PC-9 (cell line): ENCODE results near the gene ITGB8. TPM values are rescaled to one million over a fixed set of nuclear protein-coding genes. Genes with fewer than 3 reads are reported as not detected.

Experiments used
- BruUV-seq: library from RNA; stranded (reverse); fragments of 400-500 nt; replicated peaks from 2 replicates; lab custom pipeline; 2021; lab: Mats Ljungman, UMichigan
- CTCF ChIA-PET: fragments of 300-600 bp; sonication (Branson Sonifier 250); formaldehyde crosslinking; loops from one replicate; lab custom pipeline; 2022; ENCODE audit warnings: antibody characterized with exemption; lab: Charles Lee
- POLR2A ChIA-PET: fragments of 300-600 bp; sonication (Branson Sonifier 250); formaldehyde crosslinking; loops from one replicate; lab custom pipeline; 2022; ENCODE audit warnings: antibody characterized with exemption; ENCODE audit not compliant: unreplicated experiment; lab: Charles Lee
- DNase-seq, 2 experiments: peaks; one replicate each; pipeline versions ENCODE4 v3.0.0 to v3.0.0-alpha.2; 2015 to 2022; ENCODE audit warnings: mixed read lengths in 1 of 2
- H2AFZ ChIP-seq: fragments of 200-600 bp; sonication (generic); 2 replicates; pipeline ENCODE4 v1.8.1; 2017; ENCODE audit warnings: antibody characterized with exemption
- H3F3A ChIP-seq: fragments of 200-600 bp; sonication (generic); 2 replicates; pipeline ENCODE4 v1.8.1; 2017; ENCODE audit warnings: antibody characterized with exemption, mild to moderate bottlenecking, low read depth; ENCODE audit not compliant: insufficient read depth
- H3K27ac ChIP-seq: fragments of 200-600 bp; sonication (generic); 2 replicates; pipeline ENCODE4 v1.6.1; 2016; ENCODE audit warnings: mixed run types
- H3K27me3 ChIP-seq: fragments of 200-600 bp; sonication (generic); 2 replicates; pipeline ENCODE4 v1.6.1; 2016; ENCODE audit warnings: low read depth, mixed run types; ENCODE audit not compliant: insufficient read depth
- H3K36me3 ChIP-seq: fragments of 200-600 bp; sonication (generic); 2 replicates; pipeline ENCODE4 v1.6.1; 2016; ENCODE audit warnings: low read depth, mixed run types
- H3K4me1 ChIP-seq: fragments of 200-600 bp; sonication (generic); replicated peaks from 2 replicates; pipeline ENCODE4 v1.6.1; 2016; ENCODE audit warnings: mixed run types; ENCODE audit not compliant: insufficient read depth
- H3K4me2 ChIP-seq: fragments of 200-600 bp; sonication (generic); 2 replicates; pipeline ENCODE4 v1.6.1; 2017; ENCODE audit warnings: mixed run types
- H3K4me3 ChIP-seq: fragments of 200-600 bp; sonication (generic); 2 replicates; pipeline ENCODE4 v1.6.1; 2016; ENCODE audit warnings: mixed run types
- H3K79me2 ChIP-seq: fragments of 200-600 bp; sonication (generic); 2 replicates; pipeline ENCODE4 v1.6.1; 2017; ENCODE audit warnings: low read depth, mixed run types
- H3K9me2 ChIP-seq: fragments of 200-600 bp; sonication (generic); 2 replicates; pipeline ENCODE4 v1.8.1; 2017; ENCODE audit warnings: mild to moderate bottlenecking; ENCODE audit not compliant: insufficient read depth
- H3K9me3 ChIP-seq: fragments of 200-600 bp; sonication (generic); 2 replicates; pipeline ENCODE4 v1.8.1; 2016; ENCODE audit warnings: low read depth; ENCODE audit not compliant: insufficient read depth
- H4K20me1 ChIP-seq: fragments of 200-600 bp; sonication (generic); 2 replicates; pipeline ENCODE4 v1.8.1; 2017; ENCODE audit not compliant: insufficient read depth
- CTCF ChIP-seq: fragments of 200-600 bp; sonication (generic); conservative IDR thresholded peaks from 2 replicates; pipeline ENCODE4 v1.6.1; 2017; ENCODE audit warnings: mixed run types, antibody characterized with exemption, mild to moderate bottlenecking, moderate library complexity
- EZH2 ChIP-seq: fragments of 200-600 bp; sonication (generic); IDR thresholded peaks from 2 replicates; pipeline ENCODE4 v1.8.0; 2017; ENCODE audit warnings: antibody characterized with exemption, low read depth
- intact Hi-C: fragments of 100-400 bp; cut with micrococcal nuclease; formaldehyde crosslinking; loops from one replicate; pipeline ENCODE4 v1.10.0; 2022; ENCODE audit not compliant: unreplicated experiment
- total RNA-seq: library from RNA; stranded (reverse); gene quantifications from 2 replicates; pipeline ENCODE4 v1.2.3, GENCODE V29; 2021

The ITGB8 gene
- total RNA-seq, 1 experiment from 2014 or later = 20.1 TPM

GRCh38 chr7:20408467-20408826 lies 77.7 kb downstream of the ITGB8 start:
- H2AFZ ChIP-seq = no peak overlapping the region
- peaks cover 25% of the 10 kb centered on the region for H3F3A ChIP-seq
- H3K9me3 ChIP-seq = peaks cover 5% of the 10 kb centered on the region; the same call in 1 of the 2 replicates
- no TSS peak for BruUV-seq
- peak overlapping the region; percentile 56; the same call in 1 of the 2 replicates for H3K4me2 ChIP-seq
- ChIA-PET CTCF (interaction anchor here (0.6 to 1.3 kb wide), 3 partner anchors 41 to 660 kb away, joined by 3 to 8 read pairs (median 5); no protein-coding TSS in a partner anchor), POLR2A (interaction anchor here (1.1 kb wide), 1 partner anchor 78 kb away, joined by 10 read pairs; no protein-coding TSS in a partner anchor)
- no peak overlapping the region for H3K4me3 ChIP-seq
- TF ChIP-seq CTCF (no peak), EZH2 (no peak)
- peaks cover 2% of the 10 kb centered on the region; the same call in 1 of the 2 replicates for H3K9me2 ChIP-seq
- peak; percentile 16 to 76 for DNase-seq
- intact Hi-C loops = loop anchor here (1.0 to 5.0 kb wide), 3 partner anchors 55 to 661 kb away; partner anchors contain the start of gene MACC1
- H3K4me1 ChIP-seq = peaks cover 30% of the 10 kb centered on the region
- peak overlapping the region; percentile 72 for H3K27ac ChIP-seq
- H3K36me3 ChIP-seq = no peaks in the 10 kb centered on the region
- no peaks in the 10 kb centered on the region for H3K27me3 ChIP-seq
- no peaks in the 10 kb centered on the region for H4K20me1 ChIP-seq
- no peaks in the 10 kb centered on the region for H3K79me2 ChIP-seq

- DNase-seq = no peak
- no peaks in the 10 kb centered on the region for H3K36me3 ChIP-seq
- H2AFZ ChIP-seq = no peak overlapping the region
- peaks cover 25% of the 10 kb centered on the region for H3F3A ChIP-seq
- H3K9me3 ChIP-seq = peaks cover 5% of the 10 kb centered on the region; the same call in 1 of the 2 replicates
- no peak for TF ChIP-seq CTCF
- TF ChIP-seq EZH2 = no peak
- no peak overlapping the region for H3K4me2 ChIP-seq
- H3K79me2 ChIP-seq = no peaks in the 10 kb centered on the region
- POLR2A ChIA-PET = no interaction called here
- no peak overlapping the region for H3K4me3 ChIP-seq
- H3K27ac ChIP-seq = no peak overlapping the region
- peaks cover 30% of the 10 kb centered on the region for H3K4me1 ChIP-seq
- no peaks in the 10 kb centered on the region for H3K27me3 ChIP-seq
- no TSS peak for BruUV-seq
- CTCF ChIA-PET = no interaction called here
- intact Hi-C loops = loop anchor here (5.0 kb wide), 2 partner anchors 193 to 663 kb away; partner anchors contain the start of gene MACC1
- H4K20me1 ChIP-seq = no peaks in the 10 kb centered on the region
- H3K9me2 ChIP-seq = peaks cover 4% of the 10 kb centered on the region; the same call in 1 of the 2 replicates
These were observed 79.3 kb downstream of the ITGB8 start for GRCh38 chr7:20409961-20410360.

GRCh38 chr7:20411372-20411771 lies 80.7 kb downstream of the ITGB8 start:
- TF ChIP-seq CTCF (no peak), EZH2 (no peak)
- no peaks in the 10 kb centered on the region for H3K27me3 ChIP-seq
- no peak overlapping the region for H2AFZ ChIP-seq
- H3K4me3 ChIP-seq = no peak overlapping the region
- intact Hi-C loops = no loop called here
- CTCF ChIA-PET = no interaction called here
- no peaks in the 10 kb centered on the region for H3K79me2 ChIP-seq
- DNase-seq = no peak
- no peak overlapping the region for H3K4me2 ChIP-seq
- BruUV-seq = no TSS peak
- H3K27ac ChIP-seq = no peak overlapping the region
- no peaks in the 10 kb centered on the region for H3K36me3 ChIP-seq
- H3K4me1 ChIP-seq = peaks cover 30% of the 10 kb centered on the region
- no peaks in the 10 kb centered on the region for H4K20me1 ChIP-seq
- H3K9me2 ChIP-seq = peaks cover 4% of the 10 kb centered on the region; the same call in 1 of the 2 replicates
- POLR2A ChIA-PET = no interaction called here
- peaks cover 5% of the 10 kb centered on the region; the same call in 1 of the 2 replicates for H3K9me3 ChIP-seq
- peaks cover 25% of the 10 kb centered on the region for H3F3A ChIP-seq
